ENCODE data around the gene NUP160. TPM values are rescaled to one million over a fixed set of nuclear protein-coding genes. Genes with fewer than 3 reads are reported as not detected.

NUP160 gene
- total and polyA plus RNA-seq, 2 of the 4 experiments (the other 2 are of a cell fraction): 12.5 to 35.0 TPM

DNA sequence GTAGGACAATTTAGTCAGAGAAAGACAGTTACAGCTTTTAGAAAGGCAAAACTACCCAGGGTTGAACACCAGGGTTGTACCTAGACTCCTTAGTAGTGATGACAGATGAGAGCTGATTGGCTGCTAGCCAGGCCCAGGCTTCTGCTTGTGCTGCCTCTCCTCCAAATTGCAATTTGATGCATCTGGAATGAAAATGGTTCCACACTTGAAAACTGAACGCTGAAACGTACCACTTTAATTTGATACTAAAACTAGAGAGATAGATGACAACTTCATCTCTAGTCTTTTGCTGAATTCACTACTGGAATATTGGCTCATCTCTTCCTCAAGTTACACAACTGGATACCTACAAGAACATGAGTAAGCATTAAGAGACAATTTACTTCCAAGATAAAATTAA, 61.8 kb downstream of the NUP160 start:
- intact Hi-C loops (cut with micrococcal nuclease): no loop called here
- dilution Hi-C loops (cut with HindIII; ENCODE audit: low sequenced_read_pairs, unreplicated experiment): no loop called here
- CTCF ChIA-PET: no interaction called here

More for the DNA sequence above, 61.8 kb downstream of the NUP160 start:
- Histone ChIP-seq H2BK5ac (ENCODE audit: low read depth, low read length, poor library complexity, severe bottlenecking) (no peak overlapping the region), H3K4me2 (ENCODE audit: low read depth, low read length) (no peak overlapping the region), H3K9me3 (ENCODE audit: control insufficient read depth, insufficient read depth, low read length) (no peaks in the 10 kb centered on the region), H3K56ac (ENCODE audit: extremely low read depth, insufficient read depth, low read length) (no peak overlapping the region), H3K4me3 (ENCODE audit: insufficient read depth, low read depth, low read length) (no peak overlapping the region), H2AK5ac (ENCODE audit: low read depth, low read length) (no peak overlapping the region), H3K9me1 (ENCODE audit: insufficient read depth, low read length) (no peaks in the 10 kb centered on the region), H3K9ac (ENCODE audit: low read depth, low read length) (no peak overlapping the region), H3K27ac (ENCODE audit: insufficient read depth, low read length) (no peak overlapping the region), H2AFZ (replicated peaks; ENCODE audit: low read length, poor library complexity) (no peak overlapping the region), H3K23ac (ENCODE audit: low read depth, low read length) (no peak overlapping the region), H3K18ac (ENCODE audit: low read depth, low read length) (no peak overlapping the region), H4K5ac (ENCODE audit: low read depth, low read length) (no peak overlapping the region), H3K4ac (ENCODE audit: low read depth, low read length) (no peak overlapping the region), H4K91ac (ENCODE audit: insufficient read depth, low read depth, low read length) (no peak overlapping the region), H3K4me1 (ENCODE audit: control insufficient read depth, insufficient read depth, low read length) (no peaks in the 10 kb centered on the region), H2BK20ac (ENCODE audit: low read depth, low read length) (no peak overlapping the region), H3K14ac (replicated peaks; ENCODE audit: low read depth, low read length) (no peak overlapping the region), H4K20me1 (ENCODE audit: insufficient read depth, low read length) (no peaks in the 10 kb centered on the region), H4K8ac (ENCODE audit: low read depth in 2 of 2, low read length in 2 of 2) (no peak overlapping the region), H2BK120ac (ENCODE audit: low read depth, low read length) (no peak overlapping the region), H3K79me1 (ENCODE audit: low read depth in 1 of 2, low read length in 2 of 2) (peaks cover 0 to 4% of the 10 kb centered on the region in 2 experiments; a peak in 1 of 4 replicates), H2BK15ac (ENCODE audit: low read depth, low read length) (no peak overlapping the region), H3K36me3 (ENCODE audit: control insufficient read depth, insufficient read depth, low read length) (peaks cover 31% of the 10 kb centered on the region), H2AK9ac (replicated peaks; ENCODE audit: low read depth, low read length, poor library complexity) (no peak overlapping the region), H3K27me3 (ENCODE audit: control insufficient read depth, insufficient read depth, low read length) (no peaks in the 10 kb centered on the region)
- peak; percentile 21; the same call in 1 of the 2 replicates for ATAC-seq (ENCODE audit: low read depth)
- no TSS peak for BruUV-seq (replicated peaks)
- TF ChIP-seq FOS (IDR thresholded peaks at IDR 0.05; ENCODE audit: low read depth, low read length) (no peak), CEBPB (IDR thresholded peaks at IDR 0.05; ENCODE audit: low read depth, low read length) (peak; percentile 85), MAZ (IDR thresholded peaks at IDR 0.05; ENCODE audit: borderline replicate concordance, low read depth, low read length) (no peak)
- POLR2A ChIA-PET (ENCODE audit: unreplicated experiment): no interaction called here
- in situ Hi-C loops (cut with MboI; ENCODE audit: low sequenced_read_pairs): no loop called here
- DNase-seq: peak; percentile 50
- no CpG with 5 or more reads among the region's 2 CpGs for WGBS, 2 experiments (ENCODE audit: extremely low coverage in 2 of 2, insufficient read length in 1 of 2)
